Gastrocnemius medialis (tissue), 4 donors: ENCODE data around the gene ANKS6. TPM values are rescaled to one million over a fixed set of nuclear protein-coding genes. Genes with fewer than 3 reads are reported as not detected.

ENCODE experiments used
- ATAC-seq, 2 donors: fragments of 150-250 bp; one replicate each; pipeline ENCODE4 v1.9.1; 2016
- DNase-seq, 2 donors: peaks; one replicate each; pipeline ENCODE4 v3.0.0-alpha.2; 2019
- H3K27ac ChIP-seq, 4 donors: fragments of 200-600 bp; sonication (generic); 1 replicate in 1 of 4; 2 replicates in 3 of 4; pipeline ENCODE4 v1.5.1; 2016 to 2018; ENCODE audit warnings: mild to moderate bottlenecking in 2 of 4, moderate library complexity in 1 of 4
- H3K27me3 ChIP-seq, 3 donors: fragments of 200-600 bp; sonication (generic) in 2 of 3; 1 replicate in 1 of 3; 2 replicates in 2 of 3; pipeline versions ENCODE4 v1.5.1 to v1.6.0; 2016 to 2019; ENCODE audit warnings: mild to moderate bottlenecking in 1 of 3, moderate library complexity in 1 of 3
- H3K36me3 ChIP-seq, 2 donors: fragments of 200-600 bp; sonication (generic) in 1 of 2; one replicate each; pipeline ENCODE4 v1.5.1; 2017 to 2018
- H3K4me1 ChIP-seq, 2 donors: fragments of 200-600 bp; sonication (generic) in 1 of 2; one replicate each; pipeline ENCODE4 v1.5.1; 2016 to 2017; ENCODE audit warnings: mild to moderate bottlenecking in 2 of 2
- H3K4me3 ChIP-seq, 4 donors: fragments of 200-600 bp; sonication (generic) in 3 of 4; 1 replicate in 1 of 4; 2 replicates in 3 of 4; pipeline ENCODE4 v1.5.1; 2016 to 2019; ENCODE audit warnings: mild to moderate bottlenecking in 2 of 4
- H3K9me3 ChIP-seq, 3 donors: fragments of 200-600 bp; sonication (generic) in 2 of 3; 1 replicate in 1 of 3; 2 replicates in 2 of 3; pipeline ENCODE4 v1.5.1; 2016 to 2019
- CTCF ChIP-seq, 5 experiments: fragments of 450-650 bp in 3 of 5; fragments of 200-600 bp in 2 of 5; sonication (generic) in 2 of 5; IDR thresholded peaks in 4 of 5; conservative IDR thresholded peaks in 1 of 5; 1 replicate in 4 of 5; 2 replicates in 1 of 5; pipeline ENCODE4 v1.5.1; 2016 to 2019; ENCODE audit warnings: antibody characterized with exemption in 5 of 5, mild to moderate bottlenecking in 3 of 5, moderate library complexity in 3 of 5
- POLR2A ChIP-seq, 2 donors: fragments of 450-650 bp; IDR thresholded peaks; one replicate each; pipeline ENCODE4 v1.6.1; 2017; ENCODE audit warnings: antibody characterized with exemption in 2 of 2, mild to moderate bottlenecking in 2 of 2, moderate library complexity in 2 of 2
- in situ Hi-C, 4 donors: fragments of 200-750 bp; cut with MboI; loops; one replicate each; pipeline versions ENCODE4 v1.15.0 to v1.8.0; 2017; ENCODE audit warnings: low sequenced_read_pairs in 4 of 4
- intact Hi-C: fragments of 100-400 bp; cut with DNase I; formaldehyde crosslinking; loops from one replicate; pipeline ENCODE4 v1.15.1; 2023; ENCODE audit warnings: low total_unique reads
- total RNA-seq, 4 donors: library from RNA; depleted of rRNA; stranded (reverse); fragments of >200 nt; gene quantifications; one replicate each; pipeline versions ENCODE4 v1.1.0 to v1.2.3, GENCODE V29; 2016

The ANKS6 gene
- total RNA-seq, result 1 to 10 TPM; 3.9 to 7.0 (median 4.4) TPM

GRCh38 chr9:98796364-98797101 is at the start of gene ANKS6:
Gene ANKS6, minus strand, starts transcription at chr9:98796555. Its CDS starts 64 bp downstream, at chr9:98796491.
- Histone ChIP-seq H3K4me3 (peak within 1 kb of the TSS; percentile 60 to 92 (median 66)), H3K36me3 (no peaks in the 10 kb centered on the region), H3K27me3 (no peaks in the 10 kb centered on the region), H3K27ac (peak within 1 kb of the TSS; percentile 63 to 79 (median 71)), H3K4me1 (peaks cover 8 to 11% of the 10 kb centered on the region in 2 donors), H3K9me3 (no peaks in the 10 kb centered on the region)
- in situ Hi-C loops, result loop anchor here in 1 of 4 donors (25.0 kb wide), 2 partner anchors 734 to 884 kb away; partner anchors contain the start of genes NANS and TRMO
- ATAC-seq (peak; percentile 93 to 95), DNase-seq (peak; percentile 49 to 65)
- intact Hi-C loops, result loop anchor here (10.0 kb wide), 3 partner anchors 308 to 1162 kb away; partner anchors contain the start of genes ANP32B, NCBP1, TGFBR1 and TSTD2
- TF ChIP-seq CTCF (IDR thresholded peaks at IDR 0.05 in 4 of 5, conservative IDR thresholded peaks at IDR 0.05 in 1 of 5) (peak in 4 of 5 experiments; percentile 61 to 74 (median 67)), POLR2A (IDR thresholded peaks at IDR 0.05) (peak in 1 of 2 donors; percentile 48)

- Histone ChIP-seq H3K27me3 (no peaks in the 10 kb centered on the region), H3K4me1 (no peaks in the 10 kb centered on the region), H3K27ac (no peak overlapping the region), H3K9me3 (no peaks in the 10 kb centered on the region), H3K36me3 (no peaks in the 10 kb centered on the region), H3K4me3 (no peak overlapping the region)
- in situ Hi-C loops (loop anchor here in 1 of 4 donors (5.0 kb wide), 1 partner anchor 291 kb away; no protein-coding TSS in a partner anchor), intact Hi-C loops (no loop called here)
- TF ChIP-seq CTCF (IDR thresholded peaks at IDR 0.05 in 4 of 5, conservative IDR thresholded peaks at IDR 0.05 in 1 of 5), result no peak
- TF ChIP-seq POLR2A (IDR thresholded peaks at IDR 0.05), result no peak
- DNase-seq (no peak), ATAC-seq (no peak)
Observed at GRCh38 chr9:98846081-98846480, 49.7 kb upstream of the ANKS6 start.

- TF ChIP-seq CTCF (IDR thresholded peaks at IDR 0.05 in 4 of 5, conservative IDR thresholded peaks at IDR 0.05 in 1 of 5) (no peak), POLR2A (IDR thresholded peaks at IDR 0.05) (no peak)
- Histone ChIP-seq H3K36me3 (no peaks in the 10 kb centered on the region), H3K4me1 (no peaks in the 10 kb centered on the region), H3K9me3 (no peaks in the 10 kb centered on the region), H3K27me3 (no peaks in the 10 kb centered on the region), H3K27ac (no peak overlapping the region), H3K4me3 (no peak overlapping the region)
- ATAC-seq, result no peak
- in situ Hi-C loops (no loop called here), intact Hi-C loops (no loop called here)
- no peak for DNase-seq
Observed at GRCh38 chr9:98842510-98842909, 46.2 kb upstream of the ANKS6 start.

GRCh38 chr9:98839724-98840123 is 43.4 kb upstream of the ANKS6 start:
- ATAC-seq (no peak), DNase-seq (no peak)
- Histone ChIP-seq H3K4me3 (no peak overlapping the region), H3K36me3 (no peaks in the 10 kb centered on the region), H3K9me3 (no peaks in the 10 kb centered on the region), H3K27ac (no peak overlapping the region), H3K27me3 (no peaks in the 10 kb centered on the region), H3K4me1 (no peaks in the 10 kb centered on the region)
- TF ChIP-seq POLR2A (IDR thresholded peaks at IDR 0.05), result no peak
- no peak for TF ChIP-seq CTCF (IDR thresholded peaks at IDR 0.05 in 4 of 5, conservative IDR thresholded peaks at IDR 0.05 in 1 of 5)
- in situ Hi-C loops (no loop called here), intact Hi-C loops (no loop called here)
